Cardiac fibroblast (primary cell): Measurements from ENCODE around the gene NECAB2.
A peak's percentile ranks its signal among the peaks of the same experiment; 100 is the strongest.

ENCODE experiments used
- DNase-seq, 2 donors: peaks; one replicate each; pipeline versions ENCODE4 v3.0.0 to v3.0.0-alpha.2; 2010; ENCODE audit warnings: low read depth in 2 of 2
- H3K4me3 ChIP-seq, 2 donors: replicated peaks in 1 of 2; 1 replicate in 1 of 2; 2 replicates in 1 of 2; pipeline ENCODE4 v1.5.1; 2011; ENCODE audit warnings: low read depth in 2 of 2, low read length in 2 of 2, mild to moderate bottlenecking in 2 of 2, moderate library complexity in 1 of 2
- TF ChIP-seq, protein P1 (sequence below): IDR thresholded peaks from one replicate; pipeline ENCODE4 v1.5.1; 2011; ENCODE audit warnings: low read depth, mild to moderate bottlenecking, low read length, inconsistent platforms

NECAB2 gene

DNA sequence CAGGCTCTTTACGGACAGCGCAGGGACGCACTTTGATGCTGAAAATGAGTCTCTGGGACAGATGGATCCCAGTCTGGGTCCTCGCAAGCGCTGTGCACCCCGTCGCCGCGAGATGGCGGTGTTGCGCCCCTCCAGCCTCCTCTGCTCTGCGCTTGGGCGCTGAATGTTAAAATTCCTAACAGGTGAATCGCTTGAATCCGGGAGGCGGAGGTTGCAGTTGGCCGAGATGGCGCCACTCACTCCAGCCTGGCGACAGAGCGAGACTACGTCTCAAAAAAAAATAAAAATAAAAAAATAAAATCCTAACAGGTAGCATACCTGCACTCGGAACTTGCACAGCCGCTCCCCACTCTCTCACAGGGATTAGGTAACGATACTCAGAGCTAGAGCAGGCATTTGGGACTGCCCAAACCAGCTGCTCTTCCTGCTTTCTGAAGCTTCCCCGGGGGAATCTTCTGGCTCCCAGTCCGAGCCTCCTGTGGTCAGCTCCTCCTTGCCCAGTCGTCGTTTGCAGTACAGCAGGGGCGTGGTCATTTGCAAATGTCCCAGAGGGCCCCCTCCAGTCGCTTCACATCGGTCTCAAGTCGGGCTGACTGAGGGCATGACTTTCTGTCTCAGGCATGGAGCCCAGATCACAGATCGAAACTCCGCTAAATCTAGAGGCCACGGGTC, 41.2 kb upstream of the NECAB2 start:
- TF ChIP-seq, protein P1, sequence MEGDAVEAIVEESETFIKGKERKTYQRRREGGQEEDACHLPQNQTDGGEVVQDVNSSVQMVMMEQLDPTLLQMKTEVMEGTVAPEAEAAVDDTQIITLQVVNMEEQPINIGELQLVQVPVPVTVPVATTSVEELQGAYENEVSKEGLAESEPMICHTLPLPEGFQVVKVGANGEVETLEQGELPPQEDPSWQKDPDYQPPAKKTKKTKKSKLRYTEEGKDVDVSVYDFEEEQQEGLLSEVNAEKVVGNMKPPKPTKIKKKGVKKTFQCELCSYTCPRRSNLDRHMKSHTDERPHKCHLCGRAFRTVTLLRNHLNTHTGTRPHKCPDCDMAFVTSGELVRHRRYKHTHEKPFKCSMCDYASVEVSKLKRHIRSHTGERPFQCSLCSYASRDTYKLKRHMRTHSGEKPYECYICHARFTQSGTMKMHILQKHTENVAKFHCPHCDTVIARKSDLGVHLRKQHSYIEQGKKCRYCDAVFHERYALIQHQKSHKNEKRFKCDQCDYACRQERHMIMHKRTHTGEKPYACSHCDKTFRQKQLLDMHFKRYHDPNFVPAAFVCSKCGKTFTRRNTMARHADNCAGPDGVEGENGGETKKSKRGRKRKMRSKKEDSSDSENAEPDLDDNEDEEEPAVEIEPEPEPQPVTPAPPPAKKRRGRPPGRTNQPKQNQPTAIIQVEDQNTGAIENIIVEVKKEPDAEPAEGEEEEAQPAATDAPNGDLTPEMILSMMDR: peak; percentile 97
- peak; percentile 64 to 82 for DNase-seq
- peak overlapping the region in 1 of 2 donors; percentile 32 for H3K4me3 ChIP-seq

GRCh38 chr16:83928341-83929055, 39.5 kb upstream of the NECAB2 start:
- DNase-seq: peak; percentile 69 to 73
- H3K4me3 ChIP-seq: no peak overlapping the region
- TF ChIP-seq, protein P1: no peak

- no peak for DNase-seq
- H3K4me3 ChIP-seq: no peak overlapping the region
- TF ChIP-seq, protein P1: no peak
Measured at GRCh38 chr16:83929811-83930555, 38.1 kb upstream of the NECAB2 start.

- H3K4me3 ChIP-seq: no peak overlapping the region
- DNase-seq: no peak
- TF ChIP-seq, protein P1: no peak
Measured at GRCh38 chr16:83930730-83931500, 37.1 kb upstream of the NECAB2 start.

- no peak overlapping the region for H3K4me3 ChIP-seq
- TF ChIP-seq, protein P1: no peak
- DNase-seq: no peak
Measured at GRCh38 chr16:83931556-83931955, 36.5 kb upstream of the NECAB2 start.

DNA sequence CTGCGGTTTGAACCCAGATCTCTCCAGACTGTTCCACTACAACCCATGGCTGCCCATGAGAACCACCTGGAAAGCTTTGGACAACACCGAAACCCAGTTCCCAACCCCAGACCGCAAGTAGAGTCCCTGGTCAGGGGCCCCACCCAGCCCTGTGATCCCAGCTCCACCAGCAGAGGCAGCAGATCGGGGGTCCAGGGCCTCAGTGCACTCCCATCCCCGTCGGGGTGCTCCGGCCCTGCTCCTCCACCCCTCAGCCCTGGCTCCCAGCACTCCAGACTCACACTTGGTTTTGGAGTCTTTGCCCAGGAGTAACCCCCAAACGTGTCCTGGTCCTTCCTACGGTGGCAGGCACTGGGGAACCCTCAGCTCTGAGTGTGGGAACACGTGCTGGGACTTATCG, 35.7 kb upstream of the NECAB2 start:
- DNase-seq: no peak
- H3K4me3 ChIP-seq: no peak overlapping the region
- TF ChIP-seq, protein P1: no peak
